CD1c-positive myeloid dendritic cell (primary cell): Measurements from ENCODE around the gene ANKRD33B.
"Not testable (repeated sequence)": the region's sequence is repeated elsewhere in the genome, so short reads cannot be mapped to it uniquely, and the experiment has no call there.

Experiments
- DNase-seq: peaks from one replicate; pipeline ENCODE4 v3.0.0-alpha.2; 2016; ENCODE audit errors: extremely low spot score

ANKRD33B gene

GRCh38 chr5:10593531-10594181, 29.8 kb downstream of the ANKRD33B start:
- DNase-seq, result no peak

DNA sequence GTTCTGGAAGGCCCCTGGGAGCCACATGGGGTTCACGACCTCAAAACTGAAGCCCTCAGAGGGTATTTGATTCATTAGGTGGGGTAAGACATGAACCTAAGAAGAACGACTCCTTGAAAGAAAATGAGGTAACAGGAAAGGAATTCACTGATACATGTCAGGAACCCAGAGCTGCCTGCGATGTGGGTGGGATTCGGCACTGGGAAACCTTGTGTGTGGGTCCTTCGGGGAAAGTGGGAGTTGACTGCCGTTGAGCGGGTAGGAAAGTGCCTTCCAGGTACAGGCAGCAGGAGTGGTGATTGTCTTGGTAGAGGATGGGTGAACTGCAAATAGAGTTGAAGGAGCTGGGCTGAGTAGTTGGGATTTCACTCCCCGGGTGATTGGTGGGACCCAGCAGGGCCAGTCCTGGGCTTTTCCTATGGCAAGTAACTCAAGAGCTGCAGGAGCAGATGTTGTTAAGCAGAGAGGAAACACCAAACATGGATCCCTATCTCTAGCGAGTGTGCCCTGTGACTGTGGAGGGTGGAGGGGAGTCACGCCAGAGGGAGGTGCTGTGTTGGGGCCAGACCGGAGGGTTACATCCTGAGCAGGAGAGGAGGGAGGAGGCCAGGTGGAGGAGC, 30.8 kb downstream of the ANKRD33B start:
- no peak for DNase-seq

DNA sequence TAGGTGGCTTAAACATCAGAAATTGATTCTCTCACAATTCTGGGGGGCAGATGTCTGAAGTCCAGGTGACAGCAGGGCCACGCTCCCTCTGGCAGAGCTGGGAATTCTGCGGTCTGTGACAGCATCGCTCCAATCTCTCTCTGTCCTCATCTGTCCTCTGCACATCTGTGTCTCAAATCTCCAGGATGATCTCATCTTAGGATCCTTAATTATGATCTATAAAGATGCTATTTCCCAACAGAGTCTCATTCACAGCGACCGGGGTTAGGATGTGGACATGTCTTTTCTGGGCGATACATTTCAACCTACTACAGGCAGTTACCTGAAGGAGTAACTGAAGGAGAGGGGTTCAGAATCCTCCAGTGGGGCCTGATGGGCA, 31.4 kb downstream of the ANKRD33B start:
- no peak for DNase-seq

DNA sequence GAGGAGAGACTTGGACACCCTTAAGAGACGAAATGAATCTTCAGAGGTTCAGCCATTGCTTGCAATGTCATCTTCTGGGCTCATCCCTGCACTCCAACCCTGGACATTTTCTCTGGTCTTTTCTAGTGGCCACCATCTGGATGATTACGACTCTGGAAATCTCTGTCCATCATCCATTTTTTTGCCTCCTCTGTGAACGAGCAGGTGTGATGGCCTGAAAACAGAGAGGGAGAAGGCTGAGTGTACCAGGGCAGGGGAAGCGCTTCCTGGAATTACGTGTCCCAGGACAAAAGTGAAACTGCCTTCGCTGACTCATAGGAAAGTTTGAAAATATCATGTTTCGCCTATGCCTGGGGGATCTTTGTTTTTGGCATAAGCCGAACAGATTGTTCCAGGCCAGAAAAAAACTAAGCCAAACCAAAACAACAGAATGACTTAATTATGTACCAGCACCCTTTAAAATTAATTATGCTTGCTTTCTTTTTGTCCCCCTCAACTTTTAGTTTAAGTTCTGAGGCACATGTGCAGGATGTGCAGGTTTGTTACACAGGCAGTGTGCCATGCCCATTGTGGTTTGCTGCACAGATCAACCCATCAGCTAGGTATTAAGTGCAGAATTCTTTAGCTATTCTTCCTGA, 31.9 kb downstream of the ANKRD33B start:
- peak; percentile 35 for DNase-seq

GRCh38 chr5:10596310-10596703, 32.4 kb downstream of the ANKRD33B start:
- no peak for DNase-seq

DNA sequence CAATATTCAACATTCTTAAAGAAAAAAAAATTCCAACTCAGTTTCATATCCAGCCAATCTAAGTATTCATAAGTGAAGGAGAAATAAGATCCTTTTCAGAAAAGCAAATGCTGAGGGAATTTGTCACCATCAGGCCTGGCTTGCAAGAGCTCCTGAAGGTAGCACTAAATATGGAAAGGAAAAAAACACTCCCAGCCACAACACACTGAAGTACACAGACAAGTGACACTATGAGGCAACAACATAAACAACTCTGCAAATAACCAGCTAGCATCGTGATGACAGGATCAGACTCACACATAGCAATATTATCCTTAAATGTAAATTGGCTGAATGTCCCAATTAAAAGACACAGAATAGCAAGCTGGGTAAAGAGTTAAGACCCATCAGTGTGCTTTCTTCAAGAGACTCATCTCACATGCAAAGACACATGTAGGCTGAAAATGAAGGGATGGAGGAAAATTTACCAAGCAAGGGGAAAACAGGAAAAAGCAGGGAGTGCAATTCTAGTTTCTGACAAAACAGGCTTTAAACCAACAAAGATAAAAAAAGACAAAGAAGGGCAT, 33.1 kb downstream of the ANKRD33B start:
- no peak for DNase-seq

DNA sequence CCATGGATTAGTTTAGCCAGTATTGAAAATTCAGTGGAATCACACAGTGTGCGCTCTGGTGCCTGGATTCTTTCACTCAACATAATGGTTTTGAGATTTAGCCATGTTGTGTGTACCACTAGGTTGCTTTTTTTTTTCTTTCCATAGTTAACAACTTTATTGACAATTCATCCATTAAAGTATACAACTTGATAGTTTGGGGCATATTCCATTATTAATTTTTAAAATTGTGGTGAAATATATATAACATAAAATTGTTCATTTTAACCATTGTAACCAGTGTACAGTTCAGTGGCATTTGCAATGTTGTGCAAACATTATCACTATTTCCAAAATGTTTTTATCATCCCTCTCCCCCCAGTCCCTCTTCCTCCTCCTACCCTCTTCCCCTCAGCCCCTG, 35.2 kb downstream of the ANKRD33B start:
- no peak for DNase-seq

GRCh38 chr5:10599862-10600284, 36.0 kb downstream of the ANKRD33B start:
- DNase-seq, result no peak

GRCh38 chr5:10600626-10601245, 36.9 kb downstream of the ANKRD33B start:
- no peak for DNase-seq

DNA sequence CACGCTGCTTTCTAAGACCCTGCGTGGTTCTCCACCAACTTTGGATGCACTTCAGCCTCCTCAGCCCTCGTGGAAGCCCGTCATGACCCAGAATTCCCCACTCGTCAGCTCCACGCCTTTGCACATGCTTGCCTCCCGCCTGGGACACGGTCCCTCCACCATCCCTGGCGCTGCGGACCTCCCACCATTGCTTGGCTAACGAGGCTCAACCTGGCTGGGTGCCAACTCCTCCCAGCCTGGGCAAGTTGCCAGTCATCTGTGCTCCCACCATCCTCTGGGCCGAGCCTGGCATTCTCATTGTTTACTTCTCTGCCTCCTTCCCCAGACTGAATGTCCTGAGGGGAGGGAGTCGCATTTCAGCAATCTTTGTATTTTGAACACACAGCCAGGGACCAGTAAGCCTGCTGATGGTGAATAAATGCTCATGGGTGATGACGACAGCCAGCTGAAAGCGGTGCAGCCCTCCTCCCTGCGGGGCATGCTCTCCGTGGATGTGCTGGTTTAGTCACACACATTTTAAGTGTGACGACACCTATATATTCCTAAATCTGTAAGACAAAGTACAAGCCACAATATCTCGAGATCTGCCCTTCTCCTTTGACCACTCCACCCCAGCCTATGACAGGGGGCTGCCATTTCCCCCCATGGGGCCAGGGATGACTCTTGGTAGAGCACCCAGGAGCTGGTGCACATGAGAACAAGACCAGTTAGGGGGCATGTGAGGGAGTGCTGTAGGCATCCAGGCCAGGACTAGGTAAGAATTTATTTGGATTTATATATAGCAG, 37.6 kb downstream of the ANKRD33B start:
- no peak for DNase-seq

DNA sequence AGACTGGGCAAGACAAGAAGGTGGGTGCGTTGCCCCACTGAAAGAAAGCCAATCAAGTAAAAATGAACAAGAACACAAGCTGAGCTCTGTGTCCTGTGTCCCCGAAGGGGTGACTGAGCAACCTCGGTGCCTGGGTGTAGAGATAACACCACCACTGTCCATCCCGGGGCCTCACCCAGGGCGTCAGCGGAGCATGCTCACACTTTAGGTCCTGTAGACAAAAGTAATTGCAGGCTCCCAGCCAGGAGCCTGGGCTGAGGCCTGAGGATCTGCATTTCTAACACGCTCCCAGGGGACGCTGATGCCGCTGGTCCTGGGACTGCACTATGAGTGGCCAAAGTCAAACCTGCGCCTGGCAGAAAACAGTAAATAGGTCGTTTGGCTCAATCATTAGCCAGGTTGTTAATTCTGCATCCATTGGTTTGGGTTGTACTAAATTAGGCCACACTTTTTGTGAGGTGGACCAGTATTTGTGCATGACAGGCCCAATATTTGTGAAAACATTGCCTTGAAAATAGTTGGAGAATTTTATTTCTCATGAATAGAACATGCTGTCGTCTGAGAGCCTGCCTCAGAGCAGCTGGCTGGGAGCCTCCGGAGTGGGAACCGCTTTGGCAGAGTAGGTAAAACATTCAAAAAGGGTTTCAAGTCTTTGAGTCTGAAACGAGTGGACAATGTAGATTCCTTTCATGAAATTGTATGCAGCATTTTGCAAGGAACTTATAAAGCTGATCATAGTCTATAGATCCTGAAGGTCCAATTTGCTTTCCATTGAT, 38.3 kb downstream of the ANKRD33B start:
- no peak for DNase-seq

- no peak for DNase-seq
Measured at GRCh38 chr5:10604975-10605374, 41.1 kb downstream of the ANKRD33B start.

- DNase-seq, result not testable (repeated sequence)
Measured at GRCh38 chr5:10606632-10607022, 42.8 kb downstream of the ANKRD33B start.

- DNase-seq, result peak; percentile 52
Measured at GRCh38 chr5:10607023-10607665, 43.3 kb downstream of the ANKRD33B start.

- peak; percentile 75 for DNase-seq
Measured at GRCh38 chr5:10607666-10608073, 43.8 kb downstream of the ANKRD33B start.

DNA sequence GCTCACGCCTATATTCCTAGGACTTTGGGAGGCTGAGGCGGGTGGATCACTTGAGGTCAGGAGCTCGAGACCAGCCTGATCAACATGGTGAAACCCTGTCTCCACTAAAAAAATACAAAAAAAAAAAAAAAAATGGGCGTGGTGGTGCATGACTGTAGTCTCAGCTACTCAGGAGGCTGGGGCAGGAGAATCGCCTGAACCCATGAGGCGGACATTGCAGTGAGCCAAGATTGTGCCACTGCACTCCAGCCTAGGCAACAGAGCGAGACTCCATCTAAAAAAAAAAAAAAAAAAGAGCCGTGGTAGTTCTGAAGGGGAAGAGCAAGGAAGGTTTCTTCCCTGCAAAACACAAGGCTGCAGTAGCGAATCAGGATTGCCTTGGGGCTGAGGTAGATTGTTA, 44.2 kb downstream of the ANKRD33B start:
- not testable (repeated sequence) for DNase-seq

- DNase-seq, result no peak
Measured at GRCh38 chr5:10610058-10610457, 46.2 kb downstream of the ANKRD33B start.

DNA sequence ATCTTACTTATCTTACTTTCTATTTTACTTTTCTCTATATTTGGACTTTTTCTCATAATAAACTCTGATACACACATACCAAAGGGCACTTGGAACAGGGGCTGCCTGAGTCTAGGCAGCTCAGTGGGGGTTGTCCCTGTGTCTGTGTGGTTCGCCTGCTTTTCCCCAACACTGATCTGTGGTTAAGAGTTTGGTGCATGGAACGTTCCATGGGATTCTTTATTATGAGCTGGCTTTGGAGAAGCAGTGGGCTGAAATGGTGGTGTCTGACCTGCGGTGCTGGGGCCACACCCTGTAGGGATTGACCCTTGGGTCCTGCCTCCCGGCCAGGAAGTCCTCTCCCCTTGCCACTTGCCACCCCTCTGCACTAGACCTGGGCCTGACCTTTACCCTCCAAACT, 47.4 kb downstream of the ANKRD33B start:
- DNase-seq, result no peak

- no peak for DNase-seq
Measured at GRCh38 chr5:10612251-10612650, 48.4 kb downstream of the ANKRD33B start.

- DNase-seq, result no peak
Measured at GRCh38 chr5:10615693-10616092, 51.8 kb downstream of the ANKRD33B start.
